BE2C (cell line): ENCODE measurements around the gene TTLL11.
"Not testable (repeated sequence)": the region's sequence is repeated elsewhere in the genome, so short reads cannot be mapped to it uniquely, and the experiment has no call there.

Source experiments
- DNase-seq: peaks from one replicate; pipeline ENCODE4 v3.0.0-alpha.2; 2020
- H3K27me3 ChIP-seq: fragments of 250-450 bp; sonication (Bioruptor Pico); 2 replicates; pipeline ENCODE4 v1.5.1; 2020; ENCODE audit warnings: mild to moderate bottlenecking
- H3K36me3 ChIP-seq: fragments of 250-450 bp; sonication (Bioruptor Pico); 2 replicates; pipeline ENCODE4 v1.5.1; 2020; ENCODE audit warnings: mild to moderate bottlenecking
- H3K4me1 ChIP-seq: fragments of 250-450 bp; sonication (Bioruptor Pico); 2 replicates; pipeline ENCODE4 v1.5.1; 2020
- H3K4me3 ChIP-seq: 2 replicates; pipeline ENCODE4 v1.5.1; 2011; ENCODE audit warnings: low read depth, low read length
- H3K9me3 ChIP-seq: fragments of 250-450 bp; sonication (Bioruptor Pico); 2 replicates; pipeline ENCODE4 v1.5.1; 2020
- CTCF ChIP-seq: IDR thresholded peaks from 2 replicates; pipeline ENCODE4 v1.5.1; 2012; ENCODE audit warnings: mild to moderate bottlenecking, low read depth, low read length

The TTLL11 gene

GRCh38 chr9:121983736-121984135 lies 109.4 kb downstream of the TTLL11 start:
- no peak for TF ChIP-seq CTCF
- H3K4me3 ChIP-seq, result no peak overlapping the region
- peaks cover 2% of the 10 kb centered on the region; the same call in 1 of the 2 replicates for H3K36me3 ChIP-seq
- H3K4me1 ChIP-seq, result no peaks in the 10 kb centered on the region
- no peak for DNase-seq
- no peaks in the 10 kb centered on the region for H3K9me3 ChIP-seq
- no peaks in the 10 kb centered on the region for H3K27me3 ChIP-seq

GRCh38 chr9:121981118-121981883 lies 111.8 kb downstream of the TTLL11 start:
- H3K9me3 ChIP-seq, result no peaks in the 10 kb centered on the region
- no peak for DNase-seq
- no peaks in the 10 kb centered on the region; the same call in 1 of the 2 replicates for H3K4me1 ChIP-seq
- no peak for TF ChIP-seq CTCF
- H3K27me3 ChIP-seq, result no peaks in the 10 kb centered on the region
- no peak overlapping the region for H3K4me3 ChIP-seq
- peaks cover 2% of the 10 kb centered on the region; the same call in 1 of the 2 replicates for H3K36me3 ChIP-seq

- H3K4me1 ChIP-seq, H3K9me3 ChIP-seq, H3K27me3 ChIP-seq, H3K4me3 ChIP-seq, H3K36me3 ChIP-seq, DNase-seq: not testable (repeated sequence)
These were observed 112.4 kb downstream of the TTLL11 start for GRCh38 chr9:121980665-121981064.

GRCh38 chr9:121979736-121980135 lies 113.4 kb downstream of the TTLL11 start:
- no peak for DNase-seq
- Histone ChIP-seq H3K36me3 (peaks cover 2% of the 10 kb centered on the region; the same call in 1 of the 2 replicates), H3K9me3 (no peaks in the 10 kb centered on the region), H3K27me3 (no peaks in the 10 kb centered on the region), H3K4me1 (no peaks in the 10 kb centered on the region; the same call in 1 of the 2 replicates), H3K4me3 (no peak overlapping the region)
- TF ChIP-seq CTCF, result no peak

- TF ChIP-seq CTCF, result no peak
- H3K4me1 ChIP-seq, result no peaks in the 10 kb centered on the region; the same call in 1 of the 2 replicates
These were observed 116.4 kb downstream of the TTLL11 start for GRCh38 chr9:121976751-121977150.

GRCh38 chr9:121975801-121976277 lies 117.3 kb downstream of the TTLL11 start:
- DNase-seq, result no peak
- no peak for TF ChIP-seq CTCF
- H3K4me3 ChIP-seq, result no peak overlapping the region
- H3K27me3 ChIP-seq, result no peaks in the 10 kb centered on the region
- no peaks in the 10 kb centered on the region for H3K9me3 ChIP-seq
- H3K36me3 ChIP-seq, result peaks cover 2% of the 10 kb centered on the region; the same call in 1 of the 2 replicates
- no peaks in the 10 kb centered on the region; the same call in 1 of the 2 replicates for H3K4me1 ChIP-seq

More at GRCh38 chr9:121976751-121977150, 116.4 kb downstream of the TTLL11 start:
- Histone ChIP-seq H3K27me3 (no peaks in the 10 kb centered on the region), H3K4me3 (no peak overlapping the region), H3K9me3 (no peaks in the 10 kb centered on the region), H3K36me3 (peaks cover 2% of the 10 kb centered on the region; the same call in 1 of the 2 replicates)
- DNase-seq, result no peak
